MM.1S (cell line): ENCODE data around the gene CREB5.

ENCODE experiments used
- DNase-seq: peaks from one replicate; pipeline ENCODE4 v3.0.0-alpha.2; 2015
- H2AFZ ChIP-seq: fragments of 300-600 bp; sonication (generic); 2 replicates; pipeline ENCODE4 v1.6.0; 2016; ENCODE audit warnings: antibody characterized with exemption, low read length
- H3F3A ChIP-seq: fragments of 300-600 bp; sonication (generic); 2 replicates; pipeline ENCODE4 v1.6.1; 2016; ENCODE audit warnings: mild to moderate bottlenecking, antibody characterized with exemption, low read length, moderate library complexity, mixed read lengths; ENCODE audit not compliant: insufficient read depth
- H3K27ac ChIP-seq: fragments of 300-600 bp; sonication (generic); 2 replicates; pipeline ENCODE4 v1.5.1; 2016; ENCODE audit warnings: mild to moderate bottlenecking, low read length
- H3K27me3 ChIP-seq: fragments of 300-600 bp; sonication (generic); replicated peaks from 2 replicates; pipeline ENCODE4 v1.6.0; 2016; ENCODE audit warnings: low read length; ENCODE audit not compliant: insufficient read depth
- H3K36me3 ChIP-seq: fragments of 300-600 bp; sonication (generic); replicated peaks from 2 replicates; pipeline ENCODE4 v1.6.1; 2016; ENCODE audit warnings: mild to moderate bottlenecking, low read length, mixed read lengths; ENCODE audit not compliant: insufficient read depth
- H3K4me1 ChIP-seq: fragments of 300-600 bp; sonication (generic); 2 replicates; pipeline ENCODE4 v1.6.1; 2016; ENCODE audit warnings: low read length, mixed read lengths
- H3K4me2 ChIP-seq: fragments of 300-600 bp; sonication (generic); 2 replicates; pipeline ENCODE4 v1.6.0; 2016; ENCODE audit warnings: low read depth, low read length
- H3K4me3 ChIP-seq: fragments of 300-600 bp; sonication (generic); 2 replicates; pipeline ENCODE4 v1.5.1; 2016; ENCODE audit warnings: low read length, mixed read lengths
- H3K79me2 ChIP-seq: fragments of 300-600 bp; sonication (generic); 2 replicates; pipeline ENCODE4 v1.6.1; 2016; ENCODE audit warnings: mixed run types, low read length, mixed read lengths
- H3K9ac ChIP-seq: fragments of 300-600 bp; sonication (generic); 2 replicates; pipeline ENCODE4 v1.6.1; 2016; ENCODE audit warnings: low read length, mixed read lengths
- H3K9me2 ChIP-seq: fragments of 300-600 bp; sonication (generic); replicated peaks from 2 replicates; pipeline ENCODE4 v1.6.1; 2016; ENCODE audit warnings: mild to moderate bottlenecking, low read length, mixed read lengths; ENCODE audit not compliant: insufficient read depth
- H3K9me3 ChIP-seq: fragments of 300-600 bp; sonication (generic); replicated peaks from 2 replicates; pipeline ENCODE4 v1.6.1; 2016; ENCODE audit warnings: mild to moderate bottlenecking, low read length, mixed read lengths; ENCODE audit not compliant: insufficient read depth
- H4K20me1 ChIP-seq: fragments of 300-600 bp; sonication (generic); 2 replicates; pipeline ENCODE4 v1.6.1; 2016; ENCODE audit warnings: mild to moderate bottlenecking, low read length, moderate library complexity, mixed read lengths; ENCODE audit not compliant: insufficient read depth
- EZH2 ChIP-seq: fragments of 300-600 bp; sonication (generic); optimal IDR thresholded peaks from 2 replicates; pipeline ENCODE3; 2017; ENCODE audit warnings: low read depth, mild to moderate bottlenecking, antibody characterized with exemption, low read length, mixed read lengths
- EZH2phosphoT487 ChIP-seq: fragments of 300-600 bp; sonication (generic); IDR thresholded peaks from 2 replicates; pipeline ENCODE4 v1.6.1; 2018; ENCODE audit warnings: antibody characterized with exemption, low read length
- TF ChIP-seq, protein P1 (sequence below): fragments of 300-600 bp; sonication (generic); IDR thresholded peaks from 2 replicates; pipeline ENCODE4 v1.5.1; 2016; ENCODE audit warnings: antibody characterized with exemption, low read length, mixed read lengths

Gene CREB5

GRCh38 chr7:28685644-28686417, 273.5 kb downstream of the CREB5 start:
- no peaks in the 10 kb centered on the region for H3K9me3 ChIP-seq
- no peak for TF ChIP-seq EZH2phosphoT487
- TF ChIP-seq, protein P1, sequence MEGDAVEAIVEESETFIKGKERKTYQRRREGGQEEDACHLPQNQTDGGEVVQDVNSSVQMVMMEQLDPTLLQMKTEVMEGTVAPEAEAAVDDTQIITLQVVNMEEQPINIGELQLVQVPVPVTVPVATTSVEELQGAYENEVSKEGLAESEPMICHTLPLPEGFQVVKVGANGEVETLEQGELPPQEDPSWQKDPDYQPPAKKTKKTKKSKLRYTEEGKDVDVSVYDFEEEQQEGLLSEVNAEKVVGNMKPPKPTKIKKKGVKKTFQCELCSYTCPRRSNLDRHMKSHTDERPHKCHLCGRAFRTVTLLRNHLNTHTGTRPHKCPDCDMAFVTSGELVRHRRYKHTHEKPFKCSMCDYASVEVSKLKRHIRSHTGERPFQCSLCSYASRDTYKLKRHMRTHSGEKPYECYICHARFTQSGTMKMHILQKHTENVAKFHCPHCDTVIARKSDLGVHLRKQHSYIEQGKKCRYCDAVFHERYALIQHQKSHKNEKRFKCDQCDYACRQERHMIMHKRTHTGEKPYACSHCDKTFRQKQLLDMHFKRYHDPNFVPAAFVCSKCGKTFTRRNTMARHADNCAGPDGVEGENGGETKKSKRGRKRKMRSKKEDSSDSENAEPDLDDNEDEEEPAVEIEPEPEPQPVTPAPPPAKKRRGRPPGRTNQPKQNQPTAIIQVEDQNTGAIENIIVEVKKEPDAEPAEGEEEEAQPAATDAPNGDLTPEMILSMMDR = no peak
- H2AFZ ChIP-seq = no peak overlapping the region
- no peak overlapping the region for H3K9ac ChIP-seq
- no peaks in the 10 kb centered on the region for H3F3A ChIP-seq
- H3K4me2 ChIP-seq = no peak overlapping the region
- DNase-seq = no peak
- H3K36me3 ChIP-seq = no peaks in the 10 kb centered on the region
- no peak overlapping the region for H3K4me3 ChIP-seq
- no peaks in the 10 kb centered on the region for H3K9me2 ChIP-seq
- H3K4me1 ChIP-seq = no peaks in the 10 kb centered on the region
- H3K27me3 ChIP-seq = no peaks in the 10 kb centered on the region
- no peaks in the 10 kb centered on the region for H3K79me2 ChIP-seq
- H3K27ac ChIP-seq = no peak overlapping the region
- no peaks in the 10 kb centered on the region for H4K20me1 ChIP-seq

GRCh38 chr7:28686418-28686800, 274.1 kb downstream of the CREB5 start:
- Histone ChIP-seq H3K36me3 (no peaks in the 10 kb centered on the region), H3K4me1 (no peaks in the 10 kb centered on the region), H3K9me3 (no peaks in the 10 kb centered on the region), H2AFZ (no peak overlapping the region), H4K20me1 (no peaks in the 10 kb centered on the region), H3K9ac (no peak overlapping the region), H3K4me2 (no peak overlapping the region), H3K27me3 (no peaks in the 10 kb centered on the region), H3K79me2 (no peaks in the 10 kb centered on the region), H3K27ac (no peak overlapping the region), H3K9me2 (no peaks in the 10 kb centered on the region), H3K4me3 (no peak overlapping the region), H3F3A (no peaks in the 10 kb centered on the region)
- TF ChIP-seq EZH2 (no peak), EZH2phosphoT487 (no peak)
- TF ChIP-seq, protein P1 = no peak
- DNase-seq = no peak

DNA sequence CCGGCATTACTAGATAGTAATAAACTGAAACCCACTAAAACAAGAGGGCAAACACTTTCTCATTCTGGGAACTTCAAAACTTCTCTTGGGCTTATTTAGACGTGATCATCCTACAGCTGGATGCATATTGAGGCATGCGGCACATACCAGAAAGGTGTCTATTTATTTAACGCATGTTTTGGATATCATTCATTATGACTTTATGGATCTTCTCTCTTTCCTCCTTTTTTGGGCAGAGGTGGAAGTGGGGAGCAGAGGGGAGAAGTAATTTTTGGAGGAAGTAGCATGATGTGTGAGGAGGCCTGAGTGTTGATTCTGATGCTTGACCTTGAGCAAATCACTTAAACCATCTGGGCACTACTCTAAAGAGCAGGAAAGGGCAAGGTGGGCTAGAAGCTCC, 275.2 kb downstream of the CREB5 start:
- Histone ChIP-seq H3K4me2 (no peak overlapping the region), H3K4me1 (no peaks in the 10 kb centered on the region), H2AFZ (no peak overlapping the region), H3K9ac (no peak overlapping the region), H3K4me3 (no peak overlapping the region), H4K20me1 (no peaks in the 10 kb centered on the region), H3K27ac (no peak overlapping the region), H3K79me2 (no peaks in the 10 kb centered on the region), H3K9me2 (no peaks in the 10 kb centered on the region), H3K27me3 (no peaks in the 10 kb centered on the region), H3F3A (no peaks in the 10 kb centered on the region), H3K36me3 (no peaks in the 10 kb centered on the region), H3K9me3 (no peaks in the 10 kb centered on the region)
- DNase-seq = no peak
- TF ChIP-seq, protein P1 = no peak
- TF ChIP-seq EZH2 (no peak), EZH2phosphoT487 (no peak)
